ENCODE measurements around the gene ZNF385D.

Gene ZNF385D, protein sequence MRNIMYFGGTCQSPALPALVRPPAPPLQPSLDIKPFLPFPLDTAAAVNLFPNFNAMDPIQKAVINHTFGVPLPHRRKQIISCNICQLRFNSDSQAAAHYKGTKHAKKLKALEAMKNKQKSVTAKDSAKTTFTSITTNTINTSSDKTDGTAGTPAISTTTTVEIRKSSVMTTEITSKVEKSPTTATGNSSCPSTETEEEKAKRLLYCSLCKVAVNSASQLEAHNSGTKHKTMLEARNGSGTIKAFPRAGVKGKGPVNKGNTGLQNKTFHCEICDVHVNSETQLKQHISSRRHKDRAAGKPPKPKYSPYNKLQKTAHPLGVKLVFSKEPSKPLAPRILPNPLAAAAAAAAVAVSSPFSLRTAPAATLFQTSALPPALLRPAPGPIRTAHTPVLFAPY

DNA sequence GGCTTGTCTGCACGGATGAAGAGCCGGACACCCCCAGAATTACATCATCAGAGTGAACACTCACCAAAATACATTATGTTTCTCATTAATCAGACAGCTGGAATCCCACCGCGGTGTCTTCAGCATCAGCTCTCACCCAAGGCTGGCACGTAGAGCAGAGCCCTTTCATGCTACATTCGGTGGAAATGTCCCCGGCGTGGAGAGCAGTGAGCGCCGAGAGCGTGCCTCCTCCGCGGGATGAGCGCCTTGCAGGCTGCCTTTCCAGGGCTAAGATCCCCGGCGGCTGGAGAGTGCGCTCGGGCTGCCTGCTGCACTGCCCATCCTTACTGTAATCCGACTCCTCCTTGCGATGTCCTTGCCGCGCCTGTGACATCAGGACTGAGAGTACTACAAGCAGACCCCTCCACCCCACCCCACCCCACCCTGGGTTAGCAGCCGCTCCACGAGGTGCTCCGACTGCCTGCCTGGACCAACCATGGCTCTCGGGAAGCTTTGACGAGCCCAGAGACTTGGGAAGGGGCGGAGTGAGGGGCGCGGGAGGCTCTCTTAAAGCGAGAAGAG is at the start of gene ZNF385D:
TSS of gene ZNF385D (minus strand) at position 380 of the 561 bp plus-strand sequence. CDS start at position 86, 294 bp downstream.
- peak; percentile 19 for DNase-seq (ENCODE audit: low read depth)

DNA sequence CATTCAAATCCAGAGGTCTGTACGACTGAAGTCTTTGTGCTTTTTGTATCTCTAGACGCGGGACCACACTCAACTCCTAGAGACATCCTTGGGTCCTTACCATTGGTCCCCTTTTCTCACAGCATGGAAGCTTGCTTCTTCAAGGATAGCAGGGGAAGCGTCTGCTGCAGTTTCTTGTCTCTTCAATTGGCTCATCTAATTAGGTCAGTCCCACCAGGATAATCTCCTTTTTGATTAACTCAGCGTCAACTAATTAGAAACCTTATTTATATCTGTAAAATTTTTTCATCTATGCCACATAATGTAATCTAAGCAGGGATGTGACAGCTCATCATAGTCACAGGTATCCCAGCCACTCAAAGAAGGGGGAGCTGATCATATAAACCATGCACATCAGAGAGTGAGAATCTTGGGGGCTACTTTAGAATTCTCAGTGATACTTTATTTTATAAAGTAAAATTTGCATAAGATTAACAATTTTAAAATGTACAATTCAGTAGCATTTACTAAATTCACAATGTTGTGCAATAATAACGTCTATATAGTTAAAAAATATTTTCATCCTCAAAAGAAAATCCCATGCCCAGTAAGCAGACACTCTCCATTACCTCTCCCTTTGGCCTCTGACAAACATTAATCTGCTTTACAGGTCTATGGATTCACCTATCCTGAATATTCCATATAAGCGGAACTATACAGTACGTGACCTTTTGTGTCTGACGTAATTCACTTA is 47.5 kb upstream of the ZNF385D start:
- DNase-seq (ENCODE audit: low read depth), result no peak

DNA sequence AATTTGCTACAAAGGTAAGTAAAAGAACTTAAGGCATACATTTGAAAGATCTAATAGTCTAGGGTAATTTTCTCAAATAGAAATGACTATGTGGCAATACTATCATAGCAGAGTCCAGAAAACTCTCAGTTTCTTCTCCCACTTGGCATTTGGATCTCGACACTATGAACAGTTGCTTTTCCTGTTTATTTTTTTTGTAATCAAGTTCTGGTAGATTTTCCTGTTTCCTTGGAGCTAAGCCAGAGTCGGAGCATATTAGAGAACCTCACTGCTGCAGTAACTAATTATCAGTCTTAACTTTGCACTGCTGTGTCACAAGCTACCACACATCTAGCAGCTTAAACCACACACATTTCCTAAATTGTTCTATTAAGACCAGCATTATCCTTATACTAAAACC is 44.9 kb upstream of the ZNF385D start:
- DNase-seq (ENCODE audit: low read depth), result no peak

DNA sequence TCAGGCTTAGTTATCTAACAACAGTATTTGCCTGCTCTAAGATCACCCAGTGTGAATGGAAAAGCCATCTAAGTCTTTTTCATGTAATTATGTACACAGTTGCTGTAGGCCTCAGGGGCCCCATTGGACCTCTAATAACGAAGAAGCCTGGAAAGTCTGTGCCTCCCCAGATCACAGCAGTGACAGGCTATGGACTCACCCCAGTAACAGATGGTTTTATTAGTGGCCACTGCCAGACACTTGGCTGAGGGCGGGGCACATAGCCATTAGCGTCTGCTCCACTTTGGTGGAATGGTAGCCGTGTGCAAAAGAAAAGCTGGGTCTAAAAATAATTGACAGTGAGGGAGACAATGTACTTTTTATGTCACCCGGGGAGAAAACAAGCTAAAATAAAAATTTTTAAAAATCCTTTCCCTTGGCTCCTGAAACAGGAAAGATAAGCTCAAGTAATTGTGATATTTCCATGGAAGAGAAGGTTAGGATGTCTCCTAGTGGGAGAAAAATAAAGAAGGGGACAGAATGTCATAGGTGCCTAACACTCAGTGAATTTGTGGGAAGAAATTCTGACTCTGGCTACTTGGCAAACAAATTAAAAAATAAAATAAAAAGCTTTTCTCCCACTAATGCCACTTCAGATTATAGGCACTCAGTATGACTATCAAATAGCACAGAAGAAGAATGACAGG is 44.3 kb upstream of the ZNF385D start:
- DNase-seq (ENCODE audit: low read depth), result no peak

DNA sequence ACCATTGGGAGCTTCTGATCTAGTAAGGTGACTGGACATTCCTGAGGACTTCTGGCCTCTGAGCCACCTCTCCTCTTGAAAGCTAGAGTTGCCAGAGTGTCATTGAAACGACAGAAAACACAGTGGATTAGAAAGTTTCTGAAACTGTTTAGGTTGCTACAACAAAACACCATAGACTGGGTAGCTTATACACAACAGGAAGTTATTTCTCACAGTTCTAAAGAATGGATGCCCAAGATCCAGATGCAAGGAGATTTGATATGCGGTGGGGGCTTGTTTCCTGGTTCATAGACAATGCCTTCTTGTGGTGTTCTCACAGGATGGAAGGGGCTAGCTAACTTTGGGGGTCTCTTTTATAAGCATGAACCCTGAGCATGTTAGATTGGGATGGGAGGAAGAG is 43.3 kb upstream of the ZNF385D start:
- DNase-seq (ENCODE audit: low read depth), result no peak

DNA sequence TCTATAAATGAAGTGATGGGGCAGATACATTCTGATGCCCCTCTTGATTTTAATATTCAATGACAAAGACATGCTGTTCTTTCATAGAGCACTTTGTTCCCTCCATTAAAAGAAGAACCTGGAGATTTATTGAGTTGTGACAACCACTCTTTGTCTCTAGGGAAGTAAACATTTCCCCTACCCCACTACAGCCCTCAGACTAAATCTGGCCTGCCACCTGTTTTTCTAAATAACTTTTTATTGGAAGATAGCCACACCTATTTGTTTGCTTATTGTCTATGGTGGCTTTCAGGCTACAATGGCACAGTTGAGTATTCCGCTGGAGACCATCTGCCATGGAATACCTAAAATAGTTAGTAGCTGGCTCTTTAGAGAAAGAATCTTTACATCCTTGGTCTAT is 41.2 kb upstream of the ZNF385D start:
- no peak for DNase-seq (ENCODE audit: low read depth)

DNA sequence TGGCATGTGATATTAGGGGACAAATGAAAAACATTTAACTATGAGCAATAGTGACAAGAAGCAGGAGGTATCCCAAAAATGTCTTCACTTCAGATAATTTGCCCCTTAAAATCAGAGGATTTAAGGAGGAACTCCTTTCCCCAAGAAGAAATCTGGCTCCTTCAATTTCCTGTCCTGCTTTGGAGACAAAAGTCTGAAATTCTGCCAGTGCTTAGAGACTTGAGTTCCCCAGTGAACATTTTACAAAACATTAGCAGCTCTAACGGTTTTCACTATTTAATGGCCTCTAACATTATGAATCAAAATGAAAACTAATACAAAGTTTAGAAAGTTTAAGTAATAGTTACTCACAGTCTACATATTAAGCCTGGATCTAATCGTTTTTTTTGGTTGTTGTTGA is 40.3 kb upstream of the ZNF385D start:
- DNase-seq (ENCODE audit: low read depth), result no peak

DNA sequence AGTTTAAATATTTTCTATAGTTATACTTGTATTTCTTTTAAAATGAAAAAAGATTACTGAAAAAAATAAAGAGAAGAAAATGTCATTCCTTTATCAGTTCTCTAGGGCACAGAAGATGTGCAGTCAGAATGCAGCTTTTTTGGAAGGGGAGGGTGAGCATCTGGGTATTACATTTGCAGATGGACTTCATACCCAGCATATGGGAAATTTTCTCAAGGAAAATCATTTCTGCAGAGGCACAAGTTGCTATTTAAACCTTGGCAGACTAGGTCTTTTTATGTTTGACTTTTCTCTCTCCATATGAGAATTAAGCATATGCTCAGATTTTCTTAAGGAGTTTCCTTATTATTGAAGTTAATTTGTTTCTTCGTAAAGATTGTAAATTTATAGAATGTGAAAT is 39.5 kb upstream of the ZNF385D start:
- no peak for DNase-seq (ENCODE audit: low read depth)

DNA sequence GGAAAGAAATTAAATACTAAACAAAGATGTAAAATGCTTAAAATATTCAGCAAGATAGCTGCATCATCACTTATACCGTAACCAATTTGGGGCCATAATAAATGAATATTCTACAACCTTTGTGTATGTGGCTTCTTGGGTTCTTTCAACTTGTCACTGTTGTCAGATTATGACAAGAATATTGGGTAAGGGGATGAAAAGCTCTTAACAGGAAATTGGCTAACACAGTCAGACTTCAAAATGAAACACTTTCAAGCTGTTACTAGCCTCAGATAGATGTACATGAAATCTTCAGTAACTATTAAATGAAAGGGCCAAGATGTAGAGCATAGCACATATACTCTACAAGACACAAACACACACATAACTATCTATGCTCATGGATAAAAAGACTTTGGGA is 38.7 kb upstream of the ZNF385D start:
- DNase-seq (ENCODE audit: low read depth), result no peak

DNA sequence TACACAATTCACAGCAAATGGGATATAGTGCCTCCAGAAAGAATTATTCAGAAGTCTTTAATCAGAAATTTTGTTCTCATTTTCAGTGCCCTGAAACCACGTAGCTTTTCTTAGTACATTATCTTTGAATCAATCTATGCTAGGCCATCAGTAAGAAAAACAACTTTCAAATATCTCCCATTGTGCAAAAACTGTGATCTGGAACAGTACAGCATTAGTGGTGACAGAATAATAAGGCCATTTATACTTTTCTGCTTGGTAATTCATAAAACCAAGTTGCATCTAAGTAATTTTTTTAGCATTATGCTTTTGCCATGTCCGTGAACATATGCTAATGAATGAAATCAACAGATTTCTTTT is 35.4 kb upstream of the ZNF385D start:
- no peak for DNase-seq (ENCODE audit: low read depth)

DNA sequence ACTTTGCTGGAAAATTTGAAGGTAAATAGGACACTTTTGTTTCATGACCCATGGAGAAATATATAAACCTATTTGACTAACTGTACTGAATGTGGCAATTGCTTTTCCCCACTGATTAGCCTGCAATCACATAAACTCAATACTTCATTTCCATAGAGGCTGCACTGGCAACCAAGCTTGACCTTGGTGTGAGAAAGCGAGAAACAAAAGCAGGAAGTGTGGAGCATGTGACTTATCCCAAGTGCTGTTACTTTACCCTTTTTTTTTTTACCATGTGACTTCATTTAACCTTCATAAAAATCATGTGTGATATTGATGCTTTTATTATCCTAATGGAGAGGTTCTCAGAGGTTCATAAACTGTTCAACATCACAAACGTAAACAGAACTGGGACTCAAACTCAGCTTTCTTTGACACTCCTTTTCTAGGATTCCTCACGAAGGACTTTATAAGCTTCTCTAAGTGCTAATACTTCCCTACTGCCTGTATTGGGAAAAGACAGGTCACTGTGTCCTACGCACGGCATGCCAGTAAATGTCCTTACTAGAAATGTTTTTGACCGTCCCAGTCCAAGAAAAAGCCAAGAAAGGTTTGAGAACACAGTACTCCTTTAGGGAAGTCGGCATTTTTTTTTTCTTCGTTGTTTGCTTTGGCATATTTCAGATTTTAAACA is 34.9 kb upstream of the ZNF385D start:
- no peak for DNase-seq (ENCODE audit: low read depth)

DNA sequence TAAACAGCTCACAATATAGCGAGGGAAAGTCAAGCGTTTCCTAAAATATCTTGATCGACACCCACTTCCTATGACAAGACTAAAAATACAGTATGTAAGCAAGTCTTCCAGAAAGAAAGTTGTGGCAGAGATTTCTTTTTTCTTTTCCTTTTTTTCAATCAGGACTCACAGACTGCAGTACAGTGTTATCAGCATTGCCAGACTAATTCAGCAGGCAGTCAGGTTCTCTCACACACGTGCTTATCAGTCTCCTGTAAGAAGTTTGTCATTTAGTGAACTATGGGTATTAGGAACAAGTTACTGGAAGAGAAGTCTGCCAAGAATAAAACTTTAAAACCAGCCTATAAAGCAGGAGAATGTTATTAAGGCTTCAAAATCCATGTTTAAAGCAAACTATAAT is 32.8 kb upstream of the ZNF385D start:
- no peak for DNase-seq (ENCODE audit: low read depth)

DNA sequence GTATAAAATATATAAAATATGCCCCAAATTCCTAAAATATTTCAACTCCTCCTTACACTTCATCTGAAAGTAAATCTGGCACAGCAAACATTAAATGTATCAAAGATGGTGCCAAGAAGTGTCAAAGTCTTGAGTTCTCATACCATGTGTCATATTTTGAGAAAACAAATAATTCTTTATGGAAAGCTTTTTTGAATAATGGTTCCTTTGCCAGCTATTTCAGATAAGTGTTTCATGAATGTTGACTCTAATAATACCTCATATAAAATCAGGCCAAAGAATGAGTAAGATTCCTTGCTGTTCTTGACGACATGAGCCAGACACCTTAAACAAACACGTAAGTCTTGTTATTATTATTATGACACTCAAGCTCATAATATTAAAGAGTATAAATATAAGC is 30.3 kb upstream of the ZNF385D start:
- no peak for DNase-seq (ENCODE audit: low read depth)

DNA sequence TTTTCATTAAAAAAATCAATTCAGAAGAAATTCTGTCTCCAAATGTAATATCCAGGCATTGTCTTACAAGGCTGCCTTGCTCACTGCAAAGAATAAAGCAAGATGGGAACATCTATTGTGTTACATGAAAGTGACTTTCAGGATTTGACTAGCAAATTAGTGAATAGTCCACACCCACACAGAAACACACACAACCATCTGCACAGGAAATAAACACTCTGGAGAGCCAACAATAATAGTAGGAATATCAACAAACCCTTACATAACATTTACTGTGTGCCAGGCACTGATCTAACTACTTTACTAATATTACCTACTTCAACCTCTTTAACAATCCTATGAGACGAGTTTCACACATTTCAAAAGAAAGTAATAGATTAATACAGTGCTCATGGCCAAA is 28.9 kb upstream of the ZNF385D start:
- no peak for DNase-seq (ENCODE audit: low read depth)

DNA sequence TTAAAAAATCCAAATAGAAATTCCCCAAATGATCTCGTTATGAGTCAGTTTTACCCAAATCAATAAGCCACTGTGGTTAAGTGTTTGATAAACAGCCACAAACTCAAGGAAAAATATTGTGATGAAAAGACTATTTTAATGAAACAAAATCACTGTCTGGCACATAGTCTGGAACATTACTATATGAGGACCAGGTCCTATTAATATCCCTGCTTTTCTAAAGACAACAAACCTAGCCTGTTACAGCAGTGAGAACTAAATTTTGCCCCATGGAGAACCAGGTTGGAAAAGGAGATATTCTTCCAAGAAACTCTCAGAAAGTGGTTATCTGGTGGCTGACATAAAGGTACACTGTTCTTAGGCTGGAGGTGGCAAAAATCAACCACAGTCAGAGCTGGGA is 27.7 kb upstream of the ZNF385D start:
- no peak for DNase-seq (ENCODE audit: low read depth)

DNA sequence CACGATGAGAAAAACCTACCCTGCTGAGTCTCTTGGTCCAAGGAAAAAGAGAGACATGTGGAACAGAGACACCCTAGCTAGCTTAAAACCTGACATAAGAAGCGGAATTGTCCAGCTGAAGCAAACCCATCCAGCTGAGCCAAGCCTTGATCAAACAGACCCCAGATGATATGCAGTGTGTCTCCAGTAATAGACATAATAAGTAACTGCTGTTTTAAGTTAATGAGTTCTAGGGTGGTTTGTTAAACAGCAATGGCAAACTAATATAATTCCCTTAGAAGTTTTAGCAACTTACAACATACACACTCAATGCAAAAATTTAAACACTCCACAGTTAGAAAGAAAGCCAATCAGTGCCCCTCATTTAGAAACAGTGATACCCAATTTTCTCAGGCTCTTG is 26.8 kb upstream of the ZNF385D start:
- DNase-seq (ENCODE audit: low read depth), result no peak

DNA sequence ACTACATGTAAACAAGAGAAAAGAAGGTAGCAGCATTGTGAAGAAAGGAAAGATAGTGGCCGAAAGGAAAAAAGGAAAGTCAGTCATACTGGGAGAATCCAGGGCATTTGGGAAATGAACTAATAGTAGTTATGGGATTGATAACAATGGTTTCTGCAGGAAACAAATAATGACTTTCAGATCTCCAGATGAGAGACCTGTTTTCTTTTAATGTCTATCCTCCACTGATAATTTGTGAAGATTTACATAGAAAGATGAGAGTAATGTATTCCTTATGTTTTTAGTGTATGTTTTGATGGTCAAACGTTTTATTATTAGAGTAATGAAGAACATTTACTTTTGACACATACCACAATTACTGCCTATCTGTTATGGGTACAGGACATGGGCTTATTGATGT is 15.0 kb upstream of the ZNF385D start:
- no peak for DNase-seq (ENCODE audit: low read depth)

DNA sequence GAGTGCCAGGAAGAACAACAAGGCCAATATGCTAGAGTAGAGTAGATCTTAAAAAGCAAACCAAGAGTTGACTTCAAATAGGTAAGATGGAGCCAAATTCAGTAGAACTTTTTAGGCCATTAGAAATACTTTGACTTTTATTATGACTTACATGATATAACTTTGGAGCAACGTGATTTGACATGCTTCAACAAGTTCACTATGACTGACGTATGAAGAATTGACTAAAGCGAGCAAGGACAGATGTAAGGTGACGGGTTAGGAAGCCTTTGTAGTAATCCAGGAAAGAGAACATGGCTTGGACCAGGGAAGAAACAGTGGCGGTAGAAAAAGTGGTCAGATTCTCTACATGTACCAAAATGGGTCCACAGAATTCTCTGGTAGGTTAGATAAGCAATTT is 4.9 kb upstream of the ZNF385D start:
- DNase-seq (ENCODE audit: low read depth), result no peak

DNA sequence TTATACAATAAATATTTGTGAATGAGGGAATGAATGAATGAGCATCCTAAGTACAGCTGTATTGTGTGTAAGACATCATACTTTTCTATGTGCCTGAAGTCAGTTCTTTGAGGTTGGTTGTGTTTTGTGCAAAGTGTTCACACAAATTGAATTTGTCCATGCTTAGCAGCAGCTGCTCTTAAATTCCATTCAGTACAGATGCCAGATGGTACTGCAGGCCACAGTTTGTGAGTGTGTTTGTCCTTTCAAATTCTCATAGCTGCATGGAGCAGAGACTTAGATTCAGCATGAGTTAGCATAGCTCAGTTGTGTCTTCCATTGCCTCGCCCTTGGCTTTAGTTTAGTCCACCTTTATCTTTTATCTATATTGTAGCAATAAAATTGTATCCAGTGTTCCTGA is 3.8 kb upstream of the ZNF385D start:
- DNase-seq (ENCODE audit: low read depth), result no peak

DNA sequence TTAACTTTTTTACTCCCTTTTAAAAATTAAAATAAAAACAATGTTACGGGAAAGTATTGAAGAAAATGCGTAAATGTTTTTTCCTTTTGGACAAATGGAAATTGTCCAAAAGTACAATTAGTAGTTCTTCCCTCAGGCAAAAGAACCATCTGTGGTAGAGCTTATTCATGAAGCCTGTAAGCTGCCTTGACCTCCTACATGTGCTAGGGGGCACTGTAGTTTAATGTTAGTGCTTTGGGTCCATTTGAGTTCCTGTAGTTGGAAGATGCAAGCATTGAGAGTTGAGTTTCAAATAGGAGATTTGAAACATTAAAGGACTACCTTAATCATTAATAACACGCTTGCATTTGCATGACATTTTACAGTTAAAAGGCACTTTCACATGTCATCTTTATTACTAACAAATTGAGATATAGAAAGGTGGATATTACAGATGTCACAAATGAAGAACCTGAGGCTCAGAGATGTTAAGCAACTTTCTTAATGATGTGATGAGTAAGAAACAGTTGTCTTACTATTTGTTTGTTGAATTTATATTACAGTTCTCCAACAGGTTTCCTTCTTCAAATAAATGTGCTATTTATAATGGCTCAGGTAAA is 1.8 kb upstream of the ZNF385D start:
- DNase-seq (ENCODE audit: low read depth), result peak; percentile 42

DNA sequence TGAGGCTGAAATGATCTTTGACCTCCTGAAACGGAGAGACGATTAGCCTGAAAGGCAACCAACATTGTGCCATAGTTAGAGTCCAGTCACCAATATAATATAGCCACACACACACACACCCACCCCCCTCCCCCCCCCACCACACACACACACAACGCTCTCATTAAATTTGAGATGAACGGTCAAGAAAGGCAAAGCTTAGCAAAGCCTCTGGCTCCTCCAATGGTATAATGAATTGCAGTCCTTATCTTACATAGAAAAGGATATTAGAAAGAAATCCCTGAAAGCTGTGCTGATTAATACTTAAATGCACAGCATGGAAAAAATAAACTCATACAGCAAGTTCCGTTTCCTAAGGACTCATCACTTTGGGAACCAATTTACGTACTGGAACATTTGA is 876 bp upstream of the ZNF385D start:
- DNase-seq (ENCODE audit: low read depth), result no peak

Measured in non-pigmented ciliary epithelial cell (primary cell).